GM21367 (cell line): ENCODE data around the gene TSNAX.
"Not testable (repeated sequence)": the region's sequence is repeated elsewhere in the genome, so short reads cannot be mapped to it uniquely, and the experiment has no call there.

Source experiments
- ATAC-seq: cut with Tn5 transposase; IDR thresholded peaks from one replicate; pipeline ENCODE4 v1.9.1; 2021; ENCODE audit not compliant: unreplicated experiment

TSNAX gene, protein sequence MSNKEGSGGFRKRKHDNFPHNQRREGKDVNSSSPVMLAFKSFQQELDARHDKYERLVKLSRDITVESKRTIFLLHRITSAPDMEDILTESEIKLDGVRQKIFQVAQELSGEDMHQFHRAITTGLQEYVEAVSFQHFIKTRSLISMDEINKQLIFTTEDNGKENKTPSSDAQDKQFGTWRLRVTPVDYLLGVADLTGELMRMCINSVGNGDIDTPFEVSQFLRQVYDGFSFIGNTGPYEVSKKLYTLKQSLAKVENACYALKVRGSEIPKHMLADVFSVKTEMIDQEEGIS

DNA sequence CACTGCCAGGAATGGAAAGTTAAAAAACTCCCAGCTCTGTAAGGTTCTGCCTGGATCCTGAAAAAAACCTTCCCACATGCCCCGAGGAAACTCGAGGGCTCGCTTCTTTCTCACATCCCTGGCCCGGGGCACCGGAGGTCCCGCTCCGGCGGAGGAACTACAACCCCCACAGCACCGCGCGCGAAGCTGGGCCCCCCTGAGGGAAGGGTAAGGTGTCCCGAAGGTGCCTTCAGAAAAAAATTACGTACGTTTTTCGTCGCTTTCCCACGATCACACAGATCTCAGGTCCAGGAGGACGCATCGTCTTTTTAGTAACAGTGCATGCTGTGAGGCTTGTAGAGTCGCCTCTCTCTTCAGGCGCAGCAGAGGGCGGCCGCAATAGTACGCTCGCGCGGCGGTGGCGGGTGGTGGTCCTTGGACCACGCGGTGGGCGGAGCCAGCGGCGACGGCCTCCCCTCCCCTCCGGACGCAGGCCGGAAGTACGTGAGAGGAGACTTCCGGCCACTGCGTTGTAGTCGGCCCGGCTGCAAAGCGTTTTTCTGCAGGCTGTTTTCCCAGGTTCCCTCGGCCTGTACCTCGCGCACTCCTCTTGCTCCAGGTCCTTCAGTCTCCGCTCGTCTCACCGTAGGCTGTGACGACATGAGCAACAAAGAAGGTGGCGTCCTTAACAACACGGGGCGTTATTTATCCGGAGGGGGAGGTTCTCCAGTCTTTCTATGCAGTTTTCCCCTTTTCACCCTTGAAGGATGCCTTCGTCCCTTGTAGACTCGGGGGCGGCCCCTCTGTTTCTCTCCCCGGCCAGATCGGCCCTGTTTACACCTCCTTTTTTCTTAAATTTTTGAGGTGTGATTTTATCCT is at the start of gene TSNAX:
Gene TSNAX (plus strand): TSS at position 498 of the 858 bp plus-strand sequence. CDS start 142 bp downstream, at position 640.
- peak; percentile 94 for ATAC-seq

DNA sequence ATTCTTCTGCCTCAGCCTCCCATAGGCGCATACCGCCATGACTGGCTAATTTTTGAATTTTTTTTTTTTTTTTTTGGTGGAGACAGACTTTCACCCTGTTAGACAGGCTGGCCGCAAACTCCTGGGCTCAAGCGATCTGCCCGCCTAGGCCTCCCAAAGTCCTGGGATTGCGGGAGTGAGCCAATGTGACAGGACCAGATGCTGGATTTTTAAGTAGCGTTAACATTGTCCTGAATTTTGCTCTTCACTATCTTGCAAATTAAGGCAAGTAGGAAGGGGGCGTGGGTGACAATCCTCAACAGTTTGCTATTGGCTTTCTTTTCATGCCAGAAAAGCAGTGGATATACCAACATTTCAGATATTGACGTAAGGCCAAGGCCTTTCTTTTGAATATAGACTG is 49.7 kb upstream of the TSNAX start:
- no peak for ATAC-seq

DNA sequence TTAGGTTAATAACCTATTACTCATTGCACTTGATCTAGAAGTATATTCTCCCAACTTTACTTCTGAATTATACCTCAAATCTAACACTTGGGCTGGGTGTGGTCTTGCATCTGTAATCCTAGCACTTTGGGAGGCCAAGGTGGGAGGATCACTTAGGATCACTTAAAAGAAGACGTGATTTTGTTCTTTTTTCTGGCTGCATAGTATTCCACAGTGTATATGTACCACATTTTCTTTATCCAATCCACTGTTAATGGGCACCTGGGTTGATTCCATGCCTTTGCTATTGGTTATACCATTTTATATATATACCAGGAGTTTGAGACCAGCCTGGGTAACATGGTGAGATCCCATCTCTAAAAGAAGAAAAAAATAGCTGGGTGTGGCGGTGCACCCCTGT is 48.5 kb upstream of the TSNAX start:
- no peak for ATAC-seq

DNA sequence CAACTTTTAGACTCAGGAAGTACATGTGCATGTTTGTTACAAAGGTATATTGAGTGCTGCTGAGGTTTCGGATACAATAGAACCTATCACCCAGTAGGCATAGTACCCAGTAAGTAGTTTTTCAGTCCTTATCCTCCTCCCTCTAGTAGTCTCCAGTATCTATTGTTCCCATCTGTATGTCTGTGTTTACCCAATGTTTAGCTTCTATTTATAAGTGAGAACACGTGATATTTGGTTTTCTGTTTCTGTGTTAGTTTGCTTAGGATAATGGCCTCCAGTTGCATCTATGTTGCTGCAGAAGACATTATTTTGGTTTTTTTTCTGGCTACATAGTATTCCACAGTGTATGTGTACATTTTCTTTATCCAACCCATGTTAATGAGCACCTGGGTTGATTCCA is 47.2 kb upstream of the TSNAX start:
- no peak for ATAC-seq

DNA sequence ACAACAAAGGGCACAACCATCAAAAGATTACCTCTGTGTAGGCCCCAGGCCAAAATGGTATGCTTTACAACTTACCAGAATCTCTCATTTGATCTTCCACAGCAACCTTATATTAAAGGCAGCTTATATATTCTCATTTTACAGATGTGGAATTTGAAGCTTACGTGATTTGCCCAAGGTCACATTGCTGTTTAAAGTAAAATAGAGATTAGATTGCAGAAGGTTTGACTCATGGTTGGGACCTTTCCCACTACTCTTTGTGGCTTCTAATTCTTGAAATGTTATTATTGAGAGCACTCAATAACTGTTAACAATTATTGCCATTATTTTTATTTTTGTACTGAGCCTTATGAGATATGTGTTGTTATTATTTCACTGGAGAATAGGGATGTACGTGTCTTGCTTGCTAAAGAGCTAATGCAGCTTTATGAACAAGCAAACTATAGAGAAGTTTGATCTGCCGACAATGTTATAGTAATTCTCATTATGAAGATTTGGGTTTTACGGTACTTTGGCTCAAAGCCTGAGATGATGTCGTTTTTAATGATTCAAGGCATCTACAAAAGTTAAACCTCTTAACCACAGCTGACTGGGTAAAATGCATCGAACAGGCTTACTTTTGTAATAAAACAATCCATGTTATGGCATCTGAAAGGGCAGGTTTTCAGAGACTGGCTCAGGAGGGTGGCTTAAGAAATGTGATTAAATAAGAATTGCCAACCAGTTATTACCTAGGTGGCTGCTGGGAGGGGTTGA is 43.3 kb upstream of the TSNAX start:
- no peak for ATAC-seq

DNA sequence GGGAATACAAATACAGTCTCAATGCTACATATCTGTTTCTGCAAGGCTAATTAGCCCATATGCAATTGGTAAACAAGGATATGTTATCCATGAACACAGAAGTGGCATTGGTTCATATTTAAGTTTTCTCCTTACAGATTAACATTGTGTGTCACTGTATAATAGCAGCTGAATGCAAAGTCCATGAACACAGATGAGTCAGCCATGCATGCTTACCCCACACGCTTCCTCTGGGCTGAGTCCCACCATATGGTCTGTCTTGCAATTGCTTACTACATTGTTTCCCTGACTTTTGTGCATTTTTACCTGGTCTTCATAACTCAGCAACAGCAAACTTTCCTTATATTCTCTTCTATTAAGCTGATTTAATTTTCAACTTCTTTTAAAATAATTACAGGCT is 41.5 kb upstream of the TSNAX start:
- no peak for ATAC-seq

DNA sequence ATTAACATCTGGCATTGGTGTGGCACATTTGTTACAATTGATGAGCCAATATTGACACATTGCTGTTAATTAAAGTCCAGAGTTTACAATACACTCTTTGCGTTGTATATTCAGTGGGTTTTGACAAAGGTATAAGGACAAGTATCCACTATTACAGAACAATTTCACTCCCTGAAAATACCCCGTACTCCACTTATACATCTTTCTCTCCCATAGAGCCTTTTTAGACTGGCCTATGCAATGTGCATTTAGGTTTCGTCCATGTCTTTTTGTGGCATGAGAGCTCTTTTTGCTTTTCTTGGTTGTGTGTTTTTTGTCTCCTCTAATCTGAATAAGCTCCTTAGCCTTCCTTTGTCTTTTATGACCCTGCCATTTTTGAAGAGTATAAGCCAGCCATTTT is 40.6 kb upstream of the TSNAX start:
- no peak for ATAC-seq

DNA sequence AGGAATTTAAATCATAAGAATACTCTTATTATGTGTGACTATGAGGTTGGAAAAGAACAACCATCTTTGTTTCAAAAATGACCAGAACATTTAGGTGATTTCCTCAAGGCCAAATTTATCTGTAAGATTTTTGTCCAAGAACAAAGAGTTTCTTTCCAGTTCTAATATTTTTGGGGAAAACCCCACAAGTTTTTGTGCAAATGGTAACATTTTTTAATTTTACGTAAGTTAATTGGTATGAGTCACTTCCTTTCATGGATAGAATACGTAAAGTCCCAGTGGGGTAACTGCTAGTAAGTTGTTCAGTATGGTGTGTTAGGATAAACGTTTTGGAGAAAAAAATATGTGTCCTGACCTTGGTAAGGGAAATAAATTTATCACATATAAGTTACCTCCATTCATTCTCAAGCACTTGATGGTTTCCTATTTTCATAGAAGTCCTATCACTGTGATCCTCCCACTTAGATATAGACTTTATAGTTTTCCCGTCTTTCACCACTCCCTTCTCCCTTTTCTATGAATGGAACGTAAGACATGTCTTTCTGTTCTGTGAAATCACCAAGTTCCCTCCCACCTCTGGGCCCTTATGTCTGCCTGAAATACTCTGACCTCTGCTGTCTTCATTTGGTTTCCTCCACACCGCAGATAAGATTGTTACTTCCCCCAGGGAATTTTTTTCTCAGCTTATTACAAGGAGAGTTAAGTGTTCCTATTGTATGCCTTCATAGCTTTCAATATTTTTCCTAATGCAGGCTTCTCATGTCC is 34.9 kb upstream of the TSNAX start:
- no peak for ATAC-seq

DNA sequence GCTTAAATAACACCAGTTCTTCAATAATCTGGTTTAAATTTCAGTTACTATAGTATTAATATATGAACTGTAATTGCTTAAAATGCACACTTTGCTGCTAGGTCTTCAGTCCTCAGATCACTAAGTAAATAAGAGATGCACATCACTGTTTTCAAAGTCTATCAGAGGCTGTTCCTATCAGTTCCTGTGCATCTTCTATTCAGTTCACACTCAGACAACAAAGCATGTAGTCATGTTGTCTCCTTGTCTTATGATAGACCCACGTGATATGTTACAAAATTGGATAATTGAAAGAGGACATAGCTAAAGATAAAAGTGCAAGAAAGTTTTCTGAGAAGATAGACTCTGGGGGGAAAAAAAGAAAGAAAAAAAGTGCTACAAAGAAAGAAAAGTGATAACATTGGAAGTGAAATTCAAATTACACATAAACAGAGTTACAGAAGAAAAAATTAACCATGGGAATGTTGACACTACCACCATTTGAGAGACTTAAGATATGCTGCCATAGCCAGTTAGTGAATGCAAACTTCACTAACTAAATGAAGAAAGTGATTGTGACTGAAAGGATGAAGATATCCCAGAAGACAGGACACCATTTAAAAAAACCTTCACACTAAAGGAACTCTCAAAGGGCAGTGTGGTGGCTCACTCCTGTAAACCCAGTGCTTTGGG is 33.9 kb upstream of the TSNAX start:
- ATAC-seq = no peak

DNA sequence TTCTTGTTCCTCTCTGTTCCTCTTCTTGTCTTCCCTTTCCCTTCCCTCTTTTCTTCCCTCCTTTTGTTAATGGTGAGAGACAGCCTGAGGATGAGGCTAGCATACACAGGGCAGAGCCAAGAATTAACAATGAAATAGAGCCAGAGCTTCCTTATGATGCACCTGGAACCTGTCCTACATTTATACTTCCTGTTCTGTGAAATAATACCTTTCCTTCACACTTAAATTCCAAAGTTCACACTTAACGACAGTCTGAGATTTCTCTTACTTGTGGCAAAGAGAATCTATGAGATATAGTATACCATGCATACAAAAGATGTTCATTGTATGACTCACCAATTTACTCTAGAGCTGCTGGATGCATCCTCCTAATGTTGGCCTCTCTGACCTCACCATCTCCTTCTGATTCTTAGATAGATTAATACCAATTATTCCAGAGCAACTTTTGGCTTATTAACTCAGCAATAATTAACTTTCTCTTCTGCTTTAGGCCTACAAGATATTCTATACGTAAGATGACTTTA is 30.8 kb upstream of the TSNAX start:
- no peak for ATAC-seq

DNA sequence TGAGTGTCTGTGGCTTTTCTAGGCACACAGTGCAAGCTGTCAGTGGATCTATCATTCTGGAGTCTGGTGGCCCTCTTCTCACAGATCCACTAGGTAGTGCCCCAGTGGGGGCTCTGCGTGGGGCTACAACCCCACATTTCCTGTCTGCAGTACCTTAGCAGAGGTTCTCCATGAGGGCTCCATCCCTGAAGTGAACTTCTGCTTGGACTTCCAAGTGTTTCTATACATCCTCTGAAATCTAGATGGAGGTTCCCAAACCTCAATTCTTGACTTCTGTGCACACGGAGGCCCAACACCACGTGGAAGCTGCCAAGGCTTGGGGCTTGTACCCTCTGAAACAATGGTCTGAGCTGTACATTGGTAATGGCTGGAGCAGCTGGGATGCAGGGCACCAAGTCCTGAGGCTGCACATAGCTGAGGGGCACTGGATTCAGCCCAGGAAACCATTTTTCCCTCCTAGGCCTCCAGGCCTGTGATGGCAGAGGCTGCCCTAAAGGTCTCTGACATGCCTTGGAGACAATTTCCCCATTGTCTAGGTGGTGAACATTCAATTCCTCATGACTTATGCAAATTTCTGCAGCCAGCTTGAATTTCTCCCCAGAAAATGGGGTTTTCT is 29.2 kb upstream of the TSNAX start:
- no peak for ATAC-seq

DNA sequence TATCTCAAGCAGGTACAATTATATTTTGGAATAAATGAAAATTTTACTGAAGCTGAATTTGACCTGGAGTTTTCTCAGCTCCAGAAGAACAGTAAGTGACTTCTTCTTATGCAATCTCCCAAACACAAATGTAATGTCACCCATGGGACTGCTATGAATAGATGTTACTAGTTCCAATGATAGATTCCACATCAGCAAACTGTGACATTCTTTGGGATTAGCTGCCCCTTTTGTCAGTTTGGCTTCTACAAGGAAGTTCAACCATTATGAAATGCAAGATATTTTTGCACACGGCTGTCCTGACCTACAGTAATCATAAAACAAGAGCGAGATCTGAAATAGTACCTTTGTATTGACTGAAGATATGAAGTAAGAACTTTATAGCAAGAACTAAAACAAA is 27.8 kb upstream of the TSNAX start:
- ATAC-seq = no peak

DNA sequence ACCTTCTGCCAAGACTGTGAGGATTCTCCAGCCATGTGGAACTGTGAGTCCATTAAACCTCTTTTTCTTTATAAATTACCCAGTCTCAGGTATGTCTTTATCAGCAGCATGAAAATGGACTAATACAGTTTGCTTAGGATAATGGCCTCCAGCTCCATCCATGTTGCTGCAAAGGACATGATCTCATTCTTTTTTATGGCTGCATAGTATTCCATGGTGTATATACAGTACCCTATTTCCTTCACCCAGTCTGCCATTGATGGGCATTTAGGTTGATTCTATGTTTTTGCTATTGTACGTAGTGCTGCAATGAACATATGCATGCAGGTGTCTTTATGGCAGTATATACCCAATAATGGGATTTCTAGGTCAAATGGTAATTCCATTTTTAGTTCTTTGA is 25.3 kb upstream of the TSNAX start:
- ATAC-seq = not testable (repeated sequence)

DNA sequence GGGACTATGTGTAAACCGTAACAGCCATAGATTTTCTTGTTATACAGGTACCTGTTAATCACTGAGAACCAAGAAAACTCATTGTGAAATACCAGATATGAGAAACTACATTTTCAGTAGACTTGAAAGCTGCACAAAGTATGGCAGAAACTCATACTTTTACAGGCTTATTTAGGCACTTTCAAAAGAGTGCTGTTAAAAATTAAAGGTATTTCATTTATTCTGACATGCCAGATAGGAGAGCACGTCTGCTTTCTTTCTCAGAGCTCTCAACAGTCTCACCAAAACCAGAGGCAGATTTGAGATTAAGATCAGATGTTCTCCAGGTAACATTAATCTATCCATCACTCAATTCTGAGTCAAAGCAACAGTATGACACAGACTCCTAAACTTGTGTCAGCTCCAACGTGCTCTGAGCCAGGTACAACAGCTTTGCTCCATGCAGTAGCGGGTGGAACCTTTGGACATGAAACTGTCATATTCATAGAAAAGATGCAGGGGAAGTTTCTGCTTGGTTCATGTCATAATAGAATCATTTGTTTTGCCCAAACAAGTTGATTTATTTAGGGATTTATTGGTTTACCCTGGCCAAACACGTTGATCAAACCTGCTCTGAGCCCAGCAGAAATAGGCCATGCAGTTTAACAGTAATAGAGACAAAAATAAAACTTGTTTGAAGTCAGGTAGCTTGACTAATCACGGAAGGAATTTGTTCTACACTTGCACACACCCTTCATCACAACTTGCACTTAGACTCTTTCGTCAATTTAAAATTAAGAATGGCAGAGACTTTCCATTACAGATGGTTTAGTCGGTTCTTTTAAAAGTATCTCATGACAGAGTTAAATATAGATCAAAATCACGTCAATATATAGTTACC is 20.8 kb upstream of the TSNAX start:
- no peak for ATAC-seq

DNA sequence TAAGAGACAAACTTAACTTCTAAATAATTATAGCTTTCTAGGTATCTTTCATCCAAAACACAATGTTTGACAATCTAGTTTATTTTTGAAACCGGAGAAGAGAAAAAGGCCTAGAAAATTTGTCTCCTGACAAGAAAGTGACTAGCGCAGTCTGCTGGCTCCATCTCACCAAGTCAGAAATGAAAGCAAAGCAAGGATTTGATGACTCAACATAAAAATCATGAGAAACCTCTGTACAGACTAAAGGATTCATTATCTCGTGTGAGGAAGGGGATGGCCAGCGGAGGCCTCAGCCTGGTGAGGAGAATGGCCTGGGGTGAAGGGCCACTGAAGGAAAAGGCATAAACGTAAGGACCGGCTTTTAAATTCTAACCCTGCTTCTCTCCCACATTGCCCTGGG is 20.0 kb upstream of the TSNAX start:
- ATAC-seq = no peak

DNA sequence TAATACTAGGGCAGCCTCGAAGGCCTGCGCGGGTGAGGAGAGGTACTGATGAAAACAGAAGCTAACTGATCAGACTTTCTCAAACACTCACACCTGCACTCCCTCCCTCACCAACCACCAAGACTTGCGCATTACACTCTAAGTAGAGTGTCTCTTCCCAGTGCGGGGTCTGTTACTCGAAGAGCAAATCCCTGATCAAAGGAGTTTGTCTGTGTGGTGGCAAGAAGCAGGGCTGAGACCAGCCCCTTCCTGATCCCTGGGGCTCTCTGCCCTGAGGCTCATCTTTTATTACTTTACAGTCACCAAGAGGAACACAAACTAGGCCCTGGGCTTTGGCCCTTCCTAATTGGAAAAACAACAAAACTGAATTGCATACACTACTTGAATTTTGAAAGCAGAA is 19.5 kb upstream of the TSNAX start:
- ATAC-seq = no peak

DNA sequence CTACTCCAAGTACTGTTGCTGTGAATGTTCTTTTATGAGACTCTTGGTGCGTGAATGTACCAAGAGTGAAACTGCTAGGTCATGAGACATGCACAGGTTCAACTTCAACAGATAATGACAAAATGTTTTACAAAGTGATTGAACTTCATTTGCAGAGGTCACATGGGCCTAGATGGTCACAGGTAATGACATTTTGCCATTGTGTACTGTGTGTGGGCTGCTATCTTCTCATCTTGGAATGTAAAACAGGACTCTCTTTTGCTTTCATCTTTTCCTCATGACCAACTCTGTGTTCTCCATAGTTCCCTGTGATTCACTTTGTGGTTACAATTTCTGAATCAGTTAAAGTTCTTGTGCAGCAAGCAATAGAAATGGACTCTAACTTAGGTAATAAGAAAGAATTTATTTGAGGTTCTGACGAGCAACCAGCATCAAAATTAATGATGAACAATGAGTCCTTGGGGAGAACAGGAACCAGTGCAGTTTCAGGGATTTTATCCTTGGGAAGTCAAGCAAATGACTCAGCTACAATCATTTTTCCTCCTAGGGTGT is 16.2 kb upstream of the TSNAX start:
- no peak for ATAC-seq

DNA sequence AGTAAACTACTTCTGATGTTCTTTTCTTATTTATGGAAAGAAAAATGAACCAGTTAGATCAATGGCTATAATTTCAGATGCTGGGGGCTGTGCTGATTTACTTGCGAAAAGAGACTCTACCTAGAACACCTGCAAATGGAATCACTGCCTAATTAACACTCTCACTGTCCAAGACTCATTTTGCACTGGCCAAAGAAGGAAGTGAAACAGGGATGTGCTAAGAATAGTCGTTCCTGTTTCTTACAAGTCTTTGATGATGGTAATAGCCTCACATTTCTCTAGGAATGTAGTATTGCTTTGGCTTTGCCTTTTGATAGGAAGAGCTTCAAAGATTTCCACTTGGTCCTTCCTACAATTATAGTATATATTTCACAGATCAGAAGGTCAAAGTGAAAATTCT is 12.7 kb upstream of the TSNAX start:
- ATAC-seq = peak; percentile 72

DNA sequence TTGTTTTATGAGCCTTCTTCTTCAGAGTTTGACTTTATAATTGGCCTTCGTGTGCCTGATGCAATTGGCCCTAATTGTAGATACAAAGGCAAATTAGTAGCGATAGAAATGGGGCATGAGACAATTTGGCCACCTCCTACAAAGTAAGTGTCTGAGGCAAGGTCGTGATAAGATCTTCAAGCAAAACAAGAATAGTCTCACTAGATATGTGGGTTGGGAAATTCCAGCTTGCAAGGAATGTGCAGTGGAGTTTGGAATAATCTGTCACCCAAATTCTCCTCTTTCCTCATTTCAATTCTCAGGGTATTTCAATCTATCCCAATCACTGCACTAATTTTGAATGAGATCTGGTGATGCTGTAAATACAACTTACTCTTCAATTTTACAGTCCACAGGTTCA is 11.4 kb upstream of the TSNAX start:
- ATAC-seq = no peak
